Trophoblast cell (in vitro differentiated cells and primary cell): ENCODE measurements around the gene ENAH.

Experiments used
- DNase-seq, 2 donors: peaks; one replicate each; pipeline ENCODE4 v3.0.0-alpha.2; 2016
- H2AFZ ChIP-seq: 2 replicates; pipeline ENCODE4 v1.6.1; 2013; ENCODE audit warnings: low read length, moderate library complexity, mild to moderate bottlenecking; ENCODE audit not compliant: insufficient read depth, poor library complexity
- H2AK5ac ChIP-seq: 2 replicates; pipeline ENCODE4 v1.6.1; 2013; ENCODE audit warnings: mild to moderate bottlenecking, low read length
- H2BK120ac ChIP-seq: 2 replicates; pipeline ENCODE4 v1.6.1; 2013; ENCODE audit warnings: low read length, mild to moderate bottlenecking, moderate library complexity; ENCODE audit not compliant: insufficient read depth, poor library complexity
- H2BK12ac ChIP-seq: 2 replicates; pipeline ENCODE4 v1.6.1; 2013; ENCODE audit warnings: mild to moderate bottlenecking, low read length, moderate library complexity
- H2BK5ac ChIP-seq: 2 replicates; pipeline ENCODE4 v1.6.1; 2013; ENCODE audit warnings: low read length, low read depth, moderate library complexity, mild to moderate bottlenecking; ENCODE audit not compliant: poor library complexity
- H3K14ac ChIP-seq: 2 replicates; pipeline ENCODE4 v1.6.1; 2013; ENCODE audit warnings: mild to moderate bottlenecking, low read length
- H3K18ac ChIP-seq: 2 replicates; pipeline ENCODE4 v1.6.1; 2013; ENCODE audit warnings: mild to moderate bottlenecking, low read length
- H3K23ac ChIP-seq: 2 replicates; pipeline ENCODE4 v1.6.1; 2013; ENCODE audit warnings: low read length
- H3K27ac ChIP-seq: 2 replicates; pipeline ENCODE4 v1.5.1; 2013; ENCODE audit warnings: low read depth, mild to moderate bottlenecking, inconsistent platforms, low read length, moderate library complexity
- H3K27me3 ChIP-seq: 2 replicates; pipeline ENCODE4 v1.6.1; 2013; ENCODE audit warnings: inconsistent platforms, mild to moderate bottlenecking, low read length, moderate library complexity; ENCODE audit not compliant: insufficient read depth
- H3K36me3 ChIP-seq, 2 experiments: 1 replicate in 1 of 2; 2 replicates in 1 of 2; pipeline ENCODE4 v1.6.1; 2013; ENCODE audit warnings: low read length in 2 of 2, mild to moderate bottlenecking in 2 of 2, moderate library complexity in 1 of 2; ENCODE audit not compliant: insufficient read depth in 2 of 2, control insufficient read depth in 1 of 2
- H3K4ac ChIP-seq: 2 replicates; pipeline ENCODE4 v1.6.1; 2013; ENCODE audit warnings: low read depth, mild to moderate bottlenecking, low read length, moderate library complexity
- H3K4me1 ChIP-seq, 2 experiments: 1 replicate in 1 of 2; 2 replicates in 1 of 2; pipeline ENCODE4 v1.6.1; 2013; ENCODE audit warnings: low read length in 2 of 2, mild to moderate bottlenecking in 2 of 2, moderate library complexity in 1 of 2; ENCODE audit not compliant: insufficient read depth in 2 of 2, control insufficient read depth in 1 of 2
- H3K4me2 ChIP-seq: 2 replicates; pipeline ENCODE4 v1.6.1; 2013; ENCODE audit warnings: inconsistent platforms, mild to moderate bottlenecking, low read length, moderate library complexity
- H3K4me3 ChIP-seq: 2 replicates; pipeline ENCODE4 v1.5.1; 2013; ENCODE audit warnings: mild to moderate bottlenecking, low read depth, low read length, inconsistent platforms
- H3K79me1 ChIP-seq: one replicate; pipeline ENCODE4 v1.6.1; 2013; ENCODE audit warnings: low read length
- H3K79me2 ChIP-seq: 2 replicates; pipeline ENCODE4 v1.6.1; 2013; ENCODE audit warnings: low read length, mild to moderate bottlenecking; ENCODE audit not compliant: control insufficient read depth, insufficient read depth, poor library complexity
- H3K9ac ChIP-seq: 2 replicates; pipeline ENCODE4 v1.6.1; 2013; ENCODE audit warnings: mild to moderate bottlenecking, low read length
- H3K9me3 ChIP-seq: 2 replicates; pipeline ENCODE4 v1.6.1; 2013; ENCODE audit warnings: low read depth, mild to moderate bottlenecking, control low read depth, inconsistent platforms, low read length; ENCODE audit not compliant: insufficient read depth
- H4K12ac ChIP-seq: 2 replicates; pipeline ENCODE4 v1.6.1; 2013; ENCODE audit warnings: low read depth, mild to moderate bottlenecking, low read length, moderate library complexity
- H4K8ac ChIP-seq: 2 replicates; pipeline ENCODE4 v1.6.1; 2013; ENCODE audit warnings: low read depth, mild to moderate bottlenecking, low read length, moderate library complexity
- H4K91ac ChIP-seq: one replicate; pipeline ENCODE4 v1.6.1; 2013; ENCODE audit warnings: low read depth, mild to moderate bottlenecking, low read length, moderate library complexity
- WGBS: extraction: QIAGEN DNeasy Blood & Tissue Kit; methylation state at CpG from one replicate; pipeline ENCODE4 v1.1.7; 2013; ENCODE audit warnings: missing lambda C conversion rate; ENCODE audit not compliant: insufficient read length, insufficient coverage; ENCODE audit errors: extremely low coverage; 5-methylcytosine and 5-hydroxymethylcytosine counted together

The ENAH gene

GRCh38 chr1:225612287-225612686 lies 40.6 kb downstream of the ENAH start:
- Histone ChIP-seq H2BK5ac (no peak overlapping the region), H4K12ac (no peak overlapping the region), H3K4ac (peak overlapping the region; percentile 58), H3K4me3 (no peak overlapping the region), H3K14ac (no peak overlapping the region), H3K23ac (no peak overlapping the region), H3K9me3 (no peaks in the 10 kb centered on the region), H3K4me2 (no peak overlapping the region), H2BK12ac (no peak overlapping the region), H2AK5ac (no peak overlapping the region), H3K9ac (no peak overlapping the region), H3K18ac (no peak overlapping the region), H3K27ac (no peak overlapping the region), H3K4me1 (peaks cover 0 to 11% of the 10 kb centered on the region in 2 experiments), H3K79me1 (no peaks in the 10 kb centered on the region), H2BK120ac (no peak overlapping the region), H3K79me2 (peaks cover 10% of the 10 kb centered on the region), H4K91ac (no peak overlapping the region), H3K27me3 (no peaks in the 10 kb centered on the region), H2AFZ (no peak overlapping the region), H3K36me3 (peaks cover 0 to 1% of the 10 kb centered on the region in 2 experiments), H4K8ac (no peak overlapping the region)
- DNase-seq = no peak

GRCh38 chr1:225611537-225612223 lies 41.2 kb downstream of the ENAH start:
- H3K4me3 ChIP-seq = no peak overlapping the region
- H3K9me3 ChIP-seq = no peaks in the 10 kb centered on the region
- H2AFZ ChIP-seq = no peak overlapping the region
- DNase-seq = peak; percentile 16 to 66
- no peak overlapping the region for H3K18ac ChIP-seq
- no peak overlapping the region for H3K4me2 ChIP-seq
- no peak overlapping the region for H3K14ac ChIP-seq
- H3K9ac ChIP-seq = no peak overlapping the region
- no peak overlapping the region for H2BK12ac ChIP-seq
- H4K12ac ChIP-seq = no peak overlapping the region
- H4K91ac ChIP-seq = no peak overlapping the region
- H3K36me3 ChIP-seq = peaks cover 0 to 1% of the 10 kb centered on the region in 2 experiments
- H3K79me1 ChIP-seq = no peaks in the 10 kb centered on the region
- H3K79me2 ChIP-seq = peaks cover 10% of the 10 kb centered on the region
- no peak overlapping the region for H2BK120ac ChIP-seq
- no peak overlapping the region for H2BK5ac ChIP-seq
- no peak overlapping the region for H3K23ac ChIP-seq
- no peak overlapping the region for H4K8ac ChIP-seq
- no peaks in the 10 kb centered on the region for H3K27me3 ChIP-seq
- H3K4ac ChIP-seq = peak overlapping the region; percentile 96
- H2AK5ac ChIP-seq = no peak overlapping the region
- H3K4me1 ChIP-seq = peaks cover 0 to 11% of the 10 kb centered on the region in 2 experiments
- WGBS = no CpG with 5 or more reads among the region's 7 CpGs
- no peak overlapping the region for H3K27ac ChIP-seq

- no peaks in the 10 kb centered on the region for H3K9me3 ChIP-seq
- no CpG with 5 or more reads among the region's 5 CpGs for WGBS
- no peak overlapping the region for H3K4me2 ChIP-seq
- H3K23ac ChIP-seq = no peak overlapping the region
- H3K4ac ChIP-seq = peak overlapping the region; percentile 98
- H3K36me3 ChIP-seq = peaks cover 0 to 1% of the 10 kb centered on the region in 2 experiments
- no peak overlapping the region for H3K4me3 ChIP-seq
- H4K91ac ChIP-seq = no peak overlapping the region
- no peak overlapping the region for H3K9ac ChIP-seq
- no peak overlapping the region for H3K14ac ChIP-seq
- no peaks in the 10 kb centered on the region for H3K79me1 ChIP-seq
- no peak overlapping the region for H3K27ac ChIP-seq
- no peak overlapping the region for H2BK12ac ChIP-seq
- H2BK120ac ChIP-seq = no peak overlapping the region
- H2AFZ ChIP-seq = no peak overlapping the region
- no peak overlapping the region for H2AK5ac ChIP-seq
- DNase-seq = no peak
- H2BK5ac ChIP-seq = no peak overlapping the region
- no peaks in the 10 kb centered on the region for H3K27me3 ChIP-seq
- H3K79me2 ChIP-seq = peaks cover 12% of the 10 kb centered on the region
- H3K4me1 ChIP-seq = peaks cover 0 to 11% of the 10 kb centered on the region in 2 experiments
- H3K18ac ChIP-seq = no peak overlapping the region
- H4K8ac ChIP-seq = no peak overlapping the region
- no peak overlapping the region for H4K12ac ChIP-seq
These were observed 42.4 kb downstream of the ENAH start for GRCh38 chr1:225610539-225610938.

GRCh38 chr1:225608014-225608796 lies 44.7 kb downstream of the ENAH start:
- H3K4me2 ChIP-seq = no peak overlapping the region
- H3K14ac ChIP-seq = no peak overlapping the region
- peaks cover 12% of the 10 kb centered on the region for H3K79me2 ChIP-seq
- H2BK12ac ChIP-seq = no peak overlapping the region
- peak overlapping the region; percentile 62 for H3K4ac ChIP-seq
- WGBS = no CpG with 5 or more reads among the region's 14 CpGs
- H3K9me3 ChIP-seq = no peaks in the 10 kb centered on the region
- no peak overlapping the region for H2BK5ac ChIP-seq
- H3K27ac ChIP-seq = no peak overlapping the region
- H2AK5ac ChIP-seq = no peak overlapping the region
- peak overlapping the region; percentile 38 for H4K8ac ChIP-seq
- no peak overlapping the region for H2AFZ ChIP-seq
- H2BK120ac ChIP-seq = no peak overlapping the region
- H3K18ac ChIP-seq = no peak overlapping the region
- no peaks in the 10 kb centered on the region for H3K27me3 ChIP-seq
- no peaks in the 10 kb centered on the region for H3K36me3 ChIP-seq
- no peak overlapping the region for H3K4me3 ChIP-seq
- H4K12ac ChIP-seq = no peak overlapping the region
- H3K4me1 ChIP-seq = peaks cover 0 to 11% of the 10 kb centered on the region in 2 experiments
- no peaks in the 10 kb centered on the region for H3K79me1 ChIP-seq
- H4K91ac ChIP-seq = no peak overlapping the region
- DNase-seq = no peak
- H3K9ac ChIP-seq = no peak overlapping the region
- H3K23ac ChIP-seq = no peak overlapping the region
